Raji (cell line): ENCODE measurements around the gene SH3RF2.

Source experiments
- POLR2A ChIP-seq: IDR thresholded peaks from 2 replicates; pipeline ENCODE4 v1.6.1; 2011; ENCODE audit warnings: low read depth, low read length, control low read depth; ENCODE audit not compliant: insufficient read depth

Gene SH3RF2

GRCh38 chr5:146025681-146026080 is 89.3 kb downstream of the SH3RF2 start:
- no peak for TF ChIP-seq POLR2A

GRCh38 chr5:146026307-146027010 is 90.1 kb downstream of the SH3RF2 start:
- no peak for TF ChIP-seq POLR2A

GRCh38 chr5:146027751-146028150 is 91.4 kb downstream of the SH3RF2 start:
- no peak for TF ChIP-seq POLR2A

GRCh38 chr5:146032911-146033310 is 96.5 kb downstream of the SH3RF2 start:
- no peak for TF ChIP-seq POLR2A

GRCh38 chr5:146034127-146034526 is 97.7 kb downstream of the SH3RF2 start:
- TF ChIP-seq POLR2A, result no peak

- no peak for TF ChIP-seq POLR2A
Observed at GRCh38 chr5:146034605-146035004, 98.2 kb downstream of the SH3RF2 start.

- no peak for TF ChIP-seq POLR2A
Observed at GRCh38 chr5:146039420-146039819, 103.0 kb downstream of the SH3RF2 start.

- TF ChIP-seq POLR2A, result no peak
Observed at GRCh38 chr5:146040527-146040926, 104.1 kb downstream of the SH3RF2 start.

- no peak for TF ChIP-seq POLR2A
Observed at GRCh38 chr5:146041180-146041789, 104.9 kb downstream of the SH3RF2 start.

- no peak for TF ChIP-seq POLR2A
Observed at GRCh38 chr5:146042628-146043279, 106.4 kb downstream of the SH3RF2 start.

- TF ChIP-seq POLR2A, result no peak
Observed at GRCh38 chr5:146043722-146044121, 107.3 kb downstream of the SH3RF2 start.

GRCh38 chr5:146047396-146047795 is 111.0 kb downstream of the SH3RF2 start:
- TF ChIP-seq POLR2A, result no peak

- TF ChIP-seq POLR2A, result no peak
Observed at GRCh38 chr5:146048994-146049703, 112.8 kb downstream of the SH3RF2 start.

GRCh38 chr5:146049704-146050026 is 113.3 kb downstream of the SH3RF2 start:
- TF ChIP-seq POLR2A, result no peak

GRCh38 chr5:146050086-146050485 is 113.7 kb downstream of the SH3RF2 start:
- no peak for TF ChIP-seq POLR2A

GRCh38 chr5:146051678-146052077 is 115.3 kb downstream of the SH3RF2 start:
- no peak for TF ChIP-seq POLR2A
